Natural killer cell treated with Interleukin-12 subunit alpha and Interleukin-12 subunit beta and Interleukin-15 and Interleukin-18, amount 100 ng/mL, for 72 hours (primary cell): Measurements from ENCODE around the gene C2orf74. TPM values are rescaled to one million over a fixed set of nuclear protein-coding genes. Genes with fewer than 3 reads are reported as not detected.
"Not testable (repeated sequence)": the region's sequence is repeated elsewhere in the genome, so short reads cannot be mapped to it uniquely, and the experiment has no call there.

Experiments
- ATAC-seq, 2 donors: fragments of 150-1000 bp; cut with Tn5 transposase in 1 of 2; sonication (Bioruptor Pico), chemical (Tn5 transposase) in 1 of 2; 2 replicates each; pipeline ENCODE4 v1.10.0; 2021
- DNase-seq: peaks from one replicate; pipeline ENCODE4 v3.0.0; 2022; ENCODE audit warnings: low spot score
- H3K27ac Mint-ChIP-seq, 2 donors: 1 replicate in 1 of 2; 2 replicates in 1 of 2; pipeline ENCODE4 v1.8.0; 2022; ENCODE audit warnings: mixed read lengths in 2 of 2, mild to moderate bottlenecking in 1 of 2, moderate library complexity in 1 of 2
- H3K27me3 Mint-ChIP-seq, 2 donors: 1 replicate in 1 of 2; 2 replicates in 1 of 2; pipeline ENCODE4 v1.8.0; 2022; ENCODE audit warnings: mixed read lengths in 2 of 2
- H3K36me3 Mint-ChIP-seq: one replicate; pipeline ENCODE4 v1.8.0; 2022; ENCODE audit warnings: mixed read lengths
- H3K4me1 Mint-ChIP-seq, 2 donors: 1 replicate in 1 of 2; 2 replicates in 1 of 2; pipeline ENCODE4 v1.8.0; 2022; ENCODE audit warnings: low read depth in 2 of 2, mixed read lengths in 2 of 2, mild to moderate bottlenecking in 1 of 2
- H3K4me3 Mint-ChIP-seq: one replicate; pipeline ENCODE4 v1.8.0; 2022; ENCODE audit warnings: mixed read lengths
- H3K9me3 Mint-ChIP-seq: 2 replicates; pipeline ENCODE4 v1.8.0; 2022; ENCODE audit warnings: mixed read lengths
- total RNA-seq, 2 donors: library from RNA; stranded (reverse); gene quantifications; one replicate each; pipeline ENCODE4 v1.2.3, GENCODE V29; 2022

The C2orf74 gene
- total RNA-seq, 2 donors from 2014 or later = 8.3 to 10.4 TPM

GRCh38 chr2:61149074-61149473 is 12.9 kb upstream of the C2orf74 start:
- Mint-ChIP-seq H3K4me1 (peaks cover 5 to 11% of the 10 kb centered on the region in 2 donors), H3K9me3 (no peaks in the 10 kb centered on the region)
- ATAC-seq = no peak

GRCh38 chr2:61151436-61151835 is 10.6 kb upstream of the C2orf74 start:
- Mint-ChIP-seq H3K27me3 (no peaks in the 10 kb centered on the region), H3K36me3 (peaks cover 4% of the 10 kb centered on the region), H3K9me3 (no peaks in the 10 kb centered on the region), H3K4me3 (no peak overlapping the region), H3K27ac (no peak overlapping the region), H3K4me1 (peaks cover 0 to 5% of the 10 kb centered on the region in 2 donors)
- ATAC-seq = no peak
- no peak for DNase-seq

More at GRCh38 chr2:61149074-61149473, 12.9 kb upstream of the C2orf74 start:
- Mint-ChIP-seq H3K4me3 (no peak overlapping the region), H3K27me3 (no peaks in the 10 kb centered on the region), H3K36me3 (peaks cover 4% of the 10 kb centered on the region), H3K27ac (no peak overlapping the region)
- DNase-seq = no peak

- Mint-ChIP-seq H3K4me3 (no peak overlapping the region), H3K36me3 (peaks cover 7% of the 10 kb centered on the region), H3K27me3 (no peaks in the 10 kb centered on the region), H3K9me3 (no peaks in the 10 kb centered on the region), H3K27ac (no peak overlapping the region), H3K4me1 (peaks cover 6% of the 10 kb centered on the region in 2 donors)
- no peak for DNase-seq
- ATAC-seq = no peak
Measured at GRCh38 chr2:61157371-61158003, 4.5 kb upstream of the C2orf74 start.

- no peak for DNase-seq
- Mint-ChIP-seq H3K27me3 (no peaks in the 10 kb centered on the region), H3K9me3 (no peaks in the 10 kb centered on the region), H3K27ac (no peak overlapping the region), H3K4me3 (no peak overlapping the region), H3K36me3 (peaks cover 13% of the 10 kb centered on the region), H3K4me1 (peaks cover 6% of the 10 kb centered on the region in 2 donors)
- no peak for ATAC-seq
Measured at GRCh38 chr2:61158356-61158955, 3.5 kb upstream of the C2orf74 start.

GRCh38 chr2:61162721-61163120 is 733 bp downstream of the C2orf74 start:
- Mint-ChIP-seq H3K9me3 (no peaks in the 10 kb centered on the region), H3K4me1 (peaks cover 6 to 9% of the 10 kb centered on the region in 2 donors), H3K4me3 (no peak overlapping the region), H3K27me3 (no peaks in the 10 kb centered on the region), H3K36me3 (peaks cover 24% of the 10 kb centered on the region), H3K27ac (no peak overlapping the region)
- ATAC-seq (no peak), DNase-seq (no peak)

- not testable (repeated sequence) for H3K4me1 Mint-ChIP-seq, H3K4me3 Mint-ChIP-seq, DNase-seq, H3K27me3 Mint-ChIP-seq, H3K9me3 Mint-ChIP-seq, H3K27ac Mint-ChIP-seq, ATAC-seq
- peaks cover 17% of the 10 kb centered on the region for H3K36me3 Mint-ChIP-seq
Measured at GRCh38 chr2:61165082-61165481, 3.1 kb downstream of the C2orf74 start.

- no peak for ATAC-seq
- Mint-ChIP-seq H3K27ac (no peak overlapping the region), H3K4me3 (no peak overlapping the region), H3K36me3 (peaks cover 17% of the 10 kb centered on the region), H3K4me1 (peaks cover 0 to 3% of the 10 kb centered on the region in 2 donors), H3K27me3 (no peaks in the 10 kb centered on the region), H3K9me3 (no peaks in the 10 kb centered on the region)
- no peak for DNase-seq
Measured at GRCh38 chr2:61165946-61166345, 4.0 kb downstream of the C2orf74 start.

GRCh38 chr2:61167579-61167978 is 5.6 kb downstream of the C2orf74 start:
- DNase-seq (no peak), ATAC-seq (no peak)
- no peaks in the 10 kb centered on the region for H3K27me3 Mint-ChIP-seq
- H3K36me3 Mint-ChIP-seq = peaks cover 17% of the 10 kb centered on the region
- no peak overlapping the region for H3K4me3 Mint-ChIP-seq
- peaks cover 0 to 3% of the 10 kb centered on the region in 2 donors for H3K4me1 Mint-ChIP-seq
- no peaks in the 10 kb centered on the region for H3K9me3 Mint-ChIP-seq
- no peak overlapping the region for H3K27ac Mint-ChIP-seq

- H3K4me3 Mint-ChIP-seq = no peak overlapping the region
- peaks cover 7 to 11% of the 10 kb centered on the region in 2 donors for H3K4me1 Mint-ChIP-seq
- no peaks in the 10 kb centered on the region for H3K9me3 Mint-ChIP-seq
- no peaks in the 10 kb centered on the region for H3K36me3 Mint-ChIP-seq
- DNase-seq = no peak
- no peaks in the 10 kb centered on the region for H3K27me3 Mint-ChIP-seq
- H3K27ac Mint-ChIP-seq = no peak overlapping the region
- no peak for ATAC-seq
Measured at GRCh38 chr2:61172671-61173070, 10.7 kb downstream of the C2orf74 start.

- DNase-seq (no peak), ATAC-seq (no peak)
- Mint-ChIP-seq H3K4me1 (peaks cover 8 to 11% of the 10 kb centered on the region in 2 donors), H3K9me3 (no peaks in the 10 kb centered on the region), H3K36me3 (no peaks in the 10 kb centered on the region), H3K4me3 (no peak overlapping the region), H3K27ac (no peak overlapping the region), H3K27me3 (no peaks in the 10 kb centered on the region)
Measured at GRCh38 chr2:61173116-61173515, 11.1 kb downstream of the C2orf74 start.

GRCh38 chr2:61175036-61175435 is 13.0 kb downstream of the C2orf74 start:
- peak overlapping the region; percentile 8 for H3K4me3 Mint-ChIP-seq

GRCh38 chr2:61176755-61177726 is 15.1 kb downstream of the C2orf74 start:
- Mint-ChIP-seq H3K4me1 (peaks cover 47% of the 10 kb centered on the region in 2 donors), H3K27ac (peak overlapping the region; percentile 76 to 91), H3K4me3 (peak overlapping the region; percentile 90), H3K36me3 (peaks cover 17% of the 10 kb centered on the region), H3K27me3 (no peaks in the 10 kb centered on the region), H3K9me3 (no peaks in the 10 kb centered on the region)
- ATAC-seq (peak; percentile 95 to 96), DNase-seq (peak; percentile 94)

More at GRCh38 chr2:61175036-61175435, 13.0 kb downstream of the C2orf74 start:
- Mint-ChIP-seq H3K9me3 (no peaks in the 10 kb centered on the region), H3K36me3 (peaks cover 7% of the 10 kb centered on the region), H3K4me1 (peaks cover 27 to 30% of the 10 kb centered on the region in 2 donors), H3K27ac (no peak overlapping the region), H3K27me3 (no peaks in the 10 kb centered on the region)
- ATAC-seq (no peak), DNase-seq (no peak)

- peak overlapping the region; percentile 79 for H3K4me3 Mint-ChIP-seq
- peaks cover 52 to 53% of the 10 kb centered on the region in 2 donors for H3K4me1 Mint-ChIP-seq
- no peaks in the 10 kb centered on the region for H3K27me3 Mint-ChIP-seq
- peaks cover 23% of the 10 kb centered on the region for H3K36me3 Mint-ChIP-seq
- DNase-seq = no peak
- no peaks in the 10 kb centered on the region for H3K9me3 Mint-ChIP-seq
- peak overlapping the region; percentile 73 to 91 for H3K27ac Mint-ChIP-seq
- peak in 1 of 2 donors; percentile 5 for ATAC-seq
Measured at GRCh38 chr2:61177727-61178549, 15.9 kb downstream of the C2orf74 start.
